GM12878 (cell line): ENCODE results near the gene CHCHD6. TPM values are rescaled to one million over a fixed set of nuclear protein-coding genes. Genes with fewer than 3 reads are reported as not detected.

Source experiments
- ATAC-seq: fragments of 200-7000 bp; cut with Tn5 transposase; 3 replicates; pipeline ENCODE4 v1.9.1; 2020; ENCODE audit warnings: mild to moderate bottlenecking, moderate library complexity
- BruUV-seq: library from RNA; stranded (reverse); fragments of 400-500 nt; replicated peaks from 2 replicates; lab custom pipeline; 2021; lab: Mats Ljungman, UMichigan
- CTCF ChIA-PET: fragments of 300-600 bp; sonication (Branson Sonifier 250); formaldehyde crosslinking; extraction: SDS; loops from one replicate; lab custom pipeline; 2021; ENCODE audit warnings: inconsistent platforms; lab: Yijun Ruan, JAX
- POLR2A ChIA-PET: fragments of 350-600 bp; formaldehyde crosslinking; extraction: SDS; loops from one replicate; lab custom pipeline; 2021; ENCODE audit warnings: inconsistent platforms; lab: Charles Lee
- RAD21 ChIA-PET: fragments of 300-600 bp; sonication (Branson Sonifier 250); formaldehyde crosslinking; loops from one replicate; lab custom pipeline; 2023; ENCODE audit warnings: antibody characterized with exemption; ENCODE audit not compliant: unreplicated experiment; lab: Charles Lee
- SMC1A ChIA-PET: fragments of 300-600 bp; sonication (Branson Sonifier 250); formaldehyde crosslinking; loops from one replicate; lab custom pipeline; 2023; ENCODE audit not compliant: unreplicated experiment, uncharacterized antibody; lab: Charles Lee
- DNase-seq: peaks from one replicate; pipeline ENCODE4 v3.0.0-alpha.2; 2011; ENCODE audit warnings: low read depth, low spot score
- FAIRE-seq: peaks from 3 replicates; lab custom pipeline; 2011; peaks lifted over from hg19 to GRCh38; lab: Jason Lieb, UNC
- H2AFZ ChIP-seq: 2 replicates; pipeline ENCODE4 v1.6.0; 2011; ENCODE audit warnings: low read depth, low read length, control low read depth; ENCODE audit not compliant: control insufficient read depth
- H3K27ac ChIP-seq: 2 replicates; pipeline ENCODE4 v1.5.1; 2011; ENCODE audit warnings: control low read depth; ENCODE audit not compliant: control insufficient read depth, insufficient read depth
- H3K27me3 ChIP-seq, 2 experiments: replicated peaks in 1 of 2; 2 replicates each; pipeline versions ENCODE4 v1.6.0 to v1.6.1; 2011; ENCODE audit warnings: low read length in 1 of 2; ENCODE audit not compliant: control insufficient read depth in 2 of 2, insufficient read depth in 2 of 2
- H3K36me3 ChIP-seq, 2 experiments: 2 replicates each; pipeline ENCODE4 v1.5.1; 2011; ENCODE audit warnings: low read length in 1 of 2; ENCODE audit not compliant: control insufficient read depth in 2 of 2, insufficient read depth in 2 of 2
- H3K4me1 ChIP-seq: 2 replicates; pipeline ENCODE4 v1.6.1; 2011; ENCODE audit warnings: mild to moderate bottlenecking, low read length, moderate library complexity, mixed read lengths; ENCODE audit not compliant: control insufficient read depth, insufficient read depth
- H3K4me2 ChIP-seq: 2 replicates; pipeline ENCODE4 v1.6.0; 2011; ENCODE audit warnings: control low read depth; ENCODE audit not compliant: control insufficient read depth, insufficient read depth
- H3K4me3 ChIP-seq: fragments of 200-600 bp; sonication (generic); 2 replicates; pipeline ENCODE4 v1.5.1; 2016
- H3K79me2 ChIP-seq: 2 replicates; pipeline ENCODE4 v1.6.0; 2011; ENCODE audit warnings: low read length; ENCODE audit not compliant: control insufficient read depth, insufficient read depth
- H3K9ac ChIP-seq: 2 replicates; pipeline ENCODE4 v1.8.0; 2011; ENCODE audit warnings: low read length, control low read depth, mixed read lengths; ENCODE audit not compliant: control insufficient read depth, insufficient read depth
- H3K9me3 ChIP-seq: replicated peaks from 3 replicates; pipeline ENCODE4 v1.5.1; 2011; ENCODE audit warnings: mild to moderate bottlenecking, low read length; ENCODE audit not compliant: control insufficient read depth, insufficient read depth
- H4K20me1 ChIP-seq: 2 replicates; pipeline ENCODE4 v1.6.0; 2011; ENCODE audit not compliant: control insufficient read depth, insufficient read depth
- NFYB ChIP-seq: IDR thresholded peaks from 2 replicates; pipeline ENCODE4 v1.6.1; 2011; ENCODE audit warnings: low read depth, mild to moderate bottlenecking, low read length, improper control_type of control experiment, moderate library complexity; ENCODE audit not compliant: insufficient read depth
- PAX5 ChIP-seq: IDR thresholded peaks from 2 replicates; pipeline ENCODE4 v1.6.1; 2011; ENCODE audit warnings: low read depth, low read length, borderline replicate concordance
- PAX8 ChIP-seq: fragments of 450-650 bp; IDR thresholded peaks from 2 replicates; pipeline ENCODE4 v1.6.1; 2017; ENCODE audit warnings: mild to moderate bottlenecking, moderate library complexity
- RB1 ChIP-seq: fragments of 450-650 bp; formaldehyde crosslinking; IDR thresholded peaks from 2 replicates; pipeline ENCODE4 v1.6.1; 2017; ENCODE audit warnings: mild to moderate bottlenecking, borderline replicate concordance
- SPI1 ChIP-seq: IDR thresholded peaks from 2 replicates; pipeline ENCODE4 v1.6.1; 2011; ENCODE audit warnings: low read depth, mild to moderate bottlenecking, low read length, moderate library complexity, borderline replicate concordance; ENCODE audit not compliant: insufficient read depth
- STAT3 ChIP-seq: IDR thresholded peaks from 2 replicates; pipeline ENCODE4 v1.6.1; 2011; ENCODE audit warnings: low read depth, low read length, improper control_type of control experiment
- YY1 ChIP-seq: IDR thresholded peaks from 2 replicates; pipeline ENCODE4 v1.6.1; 2011; ENCODE audit warnings: low read depth, mild to moderate bottlenecking, low read length
- WGBS: methylation state at CpG from one replicate; pipeline ENCODE4 v1.1.6; 2016; ENCODE audit warnings: low lambda C conversion rate; ENCODE audit not compliant: insufficient replicate concordance, insufficient coverage; ENCODE audit errors: missing lambda C conversion rate; 5-methylcytosine and 5-hydroxymethylcytosine counted together
- in situ Hi-C: fragments of 300-500 bp; cut with MboI; formaldehyde crosslinking; loops from 9 replicates; pipeline ENCODE4 v1.14.3; 2018; ENCODE audit warnings: mixed read lengths
- intact Hi-C: fragments of 100-400 bp; cut with micrococcal nuclease; formaldehyde crosslinking; loops from one replicate; pipeline ENCODE4 v1.14.2; 2022; ENCODE audit not compliant: unreplicated experiment
- polyA plus RNA-seq, 11 experiments: library from polyadenylated mRNA; depleted of rRNA in 4 of 11; unstranded in 6 of 11; stranded (reverse) in 5 of 11; fragments of >200 nt; fragmentation: Nextera tagmentation in 4 of 11; fragmentation: Illumina TruSeq in 1 of 11; extraction: Ambion mirVana in 4 of 11; extraction: Trizol in 1 of 11; gene quantifications; 1 replicate in 1 of 11; 2 replicates in 10 of 11; pipeline versions ENCODE4 v1.2.1 to v1.2.3, GENCODE V29; 2011 to 2016; ENCODE audit warnings: inconsistent platforms in 2 of 11, missing spikeins in 2 of 11, low read depth in 1 of 11
- total RNA-seq, 4 experiments: library from RNA; depleted of rRNA in 3 of 4; stranded (reverse); fragments of >200 nt in 3 of 4; fragmentation: Illumina TruSeq in 1 of 4; extraction: Trizol in 1 of 4; gene quantifications; 2 replicates each; pipeline versions ENCODE4 v1.2.1 to v1.2.3, GENCODE V29; 2013 to 2021
- TF ChIP-seq, protein P1 (sequence below): fragments of 450-650 bp; IDR thresholded peaks from 2 replicates; pipeline ENCODE4 v1.6.1; 2016; ENCODE audit warnings: mild to moderate bottlenecking
- TF ChIP-seq, protein P2 (sequence below): fragments of 450-650 bp; IDR thresholded peaks from 2 replicates; pipeline ENCODE4 v1.6.1; 2017; ENCODE audit warnings: mild to moderate bottlenecking, low read depth, inconsistent platforms; ENCODE audit not compliant: poor library complexity, severe bottlenecking
- TF ChIP-seq, protein P3 (sequence below): IDR thresholded peaks from 2 replicates; pipeline ENCODE4 v1.6.1; 2011; ENCODE audit warnings: borderline replicate concordance, low read depth, mild to moderate bottlenecking, moderate library complexity, low read length; ENCODE audit not compliant: insufficient read depth, poor library complexity, severe bottlenecking
- TF ChIP-seq, protein P4 (sequence below): IDR thresholded peaks from 2 replicates; pipeline ENCODE4 v1.6.1; 2012; ENCODE audit warnings: improper control_type of control experiment, low read depth, low read length; ENCODE audit not compliant: insufficient replicate concordance

The CHCHD6 gene
- total and polyA plus RNA-seq, 10 of the 15 experiments (the other 5 are each of a cell fraction or from before 2014, with no cell fraction given) = 2.7 to 16.7 (median 12.3) TPM

DNA sequence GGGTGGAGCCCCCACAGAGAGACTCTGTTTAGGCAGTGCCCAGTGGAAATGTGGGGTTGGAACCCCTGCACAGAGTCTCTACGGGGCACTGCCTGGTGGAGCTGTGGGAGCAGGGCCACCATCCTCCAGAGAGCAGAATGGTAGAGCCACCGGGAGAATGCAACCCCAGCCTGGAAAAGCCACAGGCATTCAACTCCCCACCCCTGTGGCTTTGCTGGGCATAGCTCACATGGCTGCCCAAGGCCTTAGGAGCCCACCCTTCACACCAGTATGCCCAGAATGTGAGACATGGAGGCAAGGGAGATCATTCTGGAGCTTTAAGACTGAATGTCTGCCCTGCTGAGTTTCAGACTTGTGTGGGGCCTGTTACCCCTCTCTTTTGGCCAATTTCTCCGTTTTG, 19.0 kb upstream of the CHCHD6 start:
- no TSS peak for BruUV-seq
- FAIRE-seq (no peak), ATAC-seq (no peak), DNase-seq (no peak)
- H3K9ac ChIP-seq = no peak overlapping the region
- ChIA-PET SMC1A (no interaction called here), RAD21 (no interaction called here), CTCF (interaction anchor here (0.5 kb wide), 1 partner anchor 60 kb away, joined by 3 read pairs; no protein-coding TSS in a partner anchor), POLR2A (no interaction called here)
- no peak overlapping the region for H2AFZ ChIP-seq
- no peaks in the 10 kb centered on the region for H3K36me3 ChIP-seq
- H3K9me3 ChIP-seq = no peaks in the 10 kb centered on the region
- no peak overlapping the region for H3K4me3 ChIP-seq
- intact Hi-C loops (no loop called here), in situ Hi-C loops (no loop called here)
- WGBS = 51% methylated on average over 3 of the region's 3 CpGs
- no peak overlapping the region for H3K27ac ChIP-seq
- H3K4me1 ChIP-seq = no peaks in the 10 kb centered on the region
- H4K20me1 ChIP-seq = no peaks in the 10 kb centered on the region
- H3K27me3 ChIP-seq = peaks cover 0 to 1% of the 10 kb centered on the region in 2 experiments; a peak in 1 of 4 replicates
- H3K4me2 ChIP-seq = no peak overlapping the region
- H3K79me2 ChIP-seq = no peaks in the 10 kb centered on the region
- TF ChIP-seq PAX5 (no peak), STAT3 (no peak), PAX8 (no peak), RB1 (no peak), YY1 (no peak), SPI1 (no peak), NFYB (no peak)
- TF ChIP-seq, protein P1, sequence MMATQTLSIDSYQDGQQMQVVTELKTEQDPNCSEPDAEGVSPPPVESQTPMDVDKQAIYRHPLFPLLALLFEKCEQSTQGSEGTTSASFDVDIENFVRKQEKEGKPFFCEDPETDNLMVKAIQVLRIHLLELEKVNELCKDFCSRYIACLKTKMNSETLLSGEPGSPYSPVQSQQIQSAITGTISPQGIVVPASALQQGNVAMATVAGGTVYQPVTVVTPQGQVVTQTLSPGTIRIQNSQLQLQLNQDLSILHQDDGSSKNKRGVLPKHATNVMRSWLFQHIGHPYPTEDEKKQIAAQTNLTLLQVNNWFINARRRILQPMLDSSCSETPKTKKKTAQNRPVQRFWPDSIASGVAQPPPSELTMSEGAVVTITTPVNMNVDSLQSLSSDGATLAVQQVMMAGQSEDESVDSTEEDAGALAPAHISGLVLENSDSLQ = no peak
- TF ChIP-seq, protein P2, sequence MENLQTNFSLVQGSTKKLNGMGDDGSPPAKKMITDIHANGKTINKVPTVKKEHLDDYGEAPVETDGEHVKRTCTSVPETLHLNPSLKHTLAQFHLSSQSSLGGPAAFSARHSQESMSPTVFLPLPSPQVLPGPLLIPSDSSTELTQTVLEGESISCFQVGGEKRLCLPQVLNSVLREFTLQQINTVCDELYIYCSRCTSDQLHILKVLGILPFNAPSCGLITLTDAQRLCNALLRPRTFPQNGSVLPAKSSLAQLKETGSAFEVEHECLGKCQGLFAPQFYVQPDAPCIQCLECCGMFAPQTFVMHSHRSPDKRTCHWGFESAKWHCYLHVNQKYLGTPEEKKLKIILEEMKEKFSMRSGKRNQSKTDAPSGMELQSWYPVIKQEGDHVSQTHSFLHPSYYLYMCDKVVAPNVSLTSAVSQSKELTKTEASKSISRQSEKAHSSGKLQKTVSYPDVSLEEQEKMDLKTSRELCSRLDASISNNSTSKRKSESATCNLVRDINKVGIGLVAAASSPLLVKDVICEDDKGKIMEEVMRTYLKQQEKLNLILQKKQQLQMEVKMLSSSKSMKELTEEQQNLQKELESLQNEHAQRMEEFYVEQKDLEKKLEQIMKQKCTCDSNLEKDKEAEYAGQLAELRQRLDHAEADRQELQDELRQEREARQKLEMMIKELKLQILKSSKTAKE = no peak
- TF ChIP-seq, protein P3, sequence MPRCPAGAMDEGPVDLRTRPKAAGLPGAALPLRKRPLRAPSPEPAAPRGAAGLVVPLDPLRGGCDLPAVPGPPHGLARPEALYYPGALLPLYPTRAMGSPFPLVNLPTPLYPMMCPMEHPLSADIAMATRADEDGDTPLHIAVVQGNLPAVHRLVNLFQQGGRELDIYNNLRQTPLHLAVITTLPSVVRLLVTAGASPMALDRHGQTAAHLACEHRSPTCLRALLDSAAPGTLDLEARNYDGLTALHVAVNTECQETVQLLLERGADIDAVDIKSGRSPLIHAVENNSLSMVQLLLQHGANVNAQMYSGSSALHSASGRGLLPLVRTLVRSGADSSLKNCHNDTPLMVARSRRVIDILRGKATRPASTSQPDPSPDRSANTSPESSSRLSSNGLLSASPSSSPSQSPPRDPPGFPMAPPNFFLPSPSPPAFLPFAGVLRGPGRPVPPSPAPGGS = no peak
- TF ChIP-seq, protein P4, sequence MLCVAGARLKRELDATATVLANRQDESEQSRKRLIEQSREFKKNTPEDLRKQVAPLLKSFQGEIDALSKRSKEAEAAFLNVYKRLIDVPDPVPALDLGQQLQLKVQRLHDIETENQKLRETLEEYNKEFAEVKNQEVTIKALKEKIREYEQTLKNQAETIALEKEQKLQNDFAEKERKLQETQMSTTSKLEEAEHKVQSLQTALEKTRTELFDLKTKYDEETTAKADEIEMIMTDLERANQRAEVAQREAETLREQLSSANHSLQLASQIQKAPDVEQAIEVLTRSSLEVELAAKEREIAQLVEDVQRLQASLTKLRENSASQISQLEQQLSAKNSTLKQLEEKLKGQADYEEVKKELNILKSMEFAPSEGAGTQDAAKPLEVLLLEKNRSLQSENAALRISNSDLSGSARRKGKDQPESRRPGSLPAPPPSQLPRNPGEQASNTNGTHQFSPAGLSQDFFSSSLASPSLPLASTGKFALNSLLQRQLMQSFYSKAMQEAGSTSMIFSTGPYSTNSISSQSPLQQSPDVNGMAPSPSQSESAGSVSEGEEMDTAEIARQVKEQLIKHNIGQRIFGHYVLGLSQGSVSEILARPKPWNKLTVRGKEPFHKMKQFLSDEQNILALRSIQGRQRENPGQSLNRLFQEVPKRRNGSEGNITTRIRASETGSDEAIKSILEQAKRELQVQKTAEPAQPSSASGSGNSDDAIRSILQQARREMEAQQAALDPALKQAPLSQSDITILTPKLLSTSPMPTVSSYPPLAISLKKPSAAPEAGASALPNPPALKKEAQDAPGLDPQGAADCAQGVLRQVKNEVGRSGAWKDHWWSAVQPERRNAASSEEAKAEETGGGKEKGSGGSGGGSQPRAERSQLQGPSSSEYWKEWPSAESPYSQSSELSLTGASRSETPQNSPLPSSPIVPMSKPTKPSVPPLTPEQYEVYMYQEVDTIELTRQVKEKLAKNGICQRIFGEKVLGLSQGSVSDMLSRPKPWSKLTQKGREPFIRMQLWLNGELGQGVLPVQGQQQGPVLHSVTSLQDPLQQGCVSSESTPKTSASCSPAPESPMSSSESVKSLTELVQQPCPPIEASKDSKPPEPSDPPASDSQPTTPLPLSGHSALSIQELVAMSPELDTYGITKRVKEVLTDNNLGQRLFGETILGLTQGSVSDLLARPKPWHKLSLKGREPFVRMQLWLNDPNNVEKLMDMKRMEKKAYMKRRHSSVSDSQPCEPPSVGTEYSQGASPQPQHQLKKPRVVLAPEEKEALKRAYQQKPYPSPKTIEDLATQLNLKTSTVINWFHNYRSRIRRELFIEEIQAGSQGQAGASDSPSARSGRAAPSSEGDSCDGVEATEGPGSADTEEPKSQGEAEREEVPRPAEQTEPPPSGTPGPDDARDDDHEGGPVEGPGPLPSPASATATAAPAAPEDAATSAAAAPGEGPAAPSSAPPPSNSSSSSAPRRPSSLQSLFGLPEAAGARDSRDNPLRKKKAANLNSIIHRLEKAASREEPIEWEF = no peak
